Body of pancreas (tissue), 4 donors: ENCODE measurements around the gene CDK11B. TPM values are rescaled to one million over a fixed set of nuclear protein-coding genes. Genes with fewer than 3 reads are reported as not detected.

Source experiments
- ATAC-seq: fragments of 150-250 bp; one replicate; pipeline ENCODE4 v1.9.1; 2016
- DNase-seq, 4 donors: peaks; one replicate each; pipeline ENCODE4 v3.0.0-alpha.2; 2019
- H3K27ac ChIP-seq, 4 donors: fragments of 200-600 bp; sonication (generic); 1 replicate in 3 of 4; 2 replicates in 1 of 4; pipeline versions ENCODE4 v1.5.1 to v1.6.1; 2016 to 2019; ENCODE audit warnings: mild to moderate bottlenecking in 1 of 4, mixed read lengths in 1 of 4, moderate library complexity in 1 of 4
- H3K27me3 ChIP-seq, 2 donors: fragments of 200-600 bp; sonication (generic); one replicate each; pipeline ENCODE4 v1.6.0; 2016; ENCODE audit warnings: mild to moderate bottlenecking in 1 of 2
- H3K36me3 ChIP-seq, 2 donors: fragments of 200-600 bp; sonication (generic); replicated peaks in 1 of 2; 2 replicates each; pipeline ENCODE4 v1.5.1; 2016; ENCODE audit warnings: low read depth in 2 of 2; ENCODE audit not compliant: insufficient read depth in 1 of 2
- H3K4me1 ChIP-seq: fragments of 200-600 bp; sonication (generic); one replicate; pipeline ENCODE4 v1.6.0; 2016
- H3K4me3 ChIP-seq, 2 donors: fragments of 200-600 bp; sonication (generic); 1 replicate in 1 of 2; 2 replicates in 1 of 2; pipeline ENCODE4 v1.5.1; 2016 to 2019
- H3K9me3 ChIP-seq, 3 donors: fragments of 200-600 bp; sonication (generic); 1 replicate in 2 of 3; 2 replicates in 1 of 3; pipeline ENCODE4 v1.5.1; 2016
- POLR2A ChIP-seq, 3 donors: fragments of 450-650 bp; IDR thresholded peaks; one replicate each; pipeline ENCODE4 v1.6.1; 2016; ENCODE audit warnings: antibody characterized with exemption in 3 of 3, mild to moderate bottlenecking in 2 of 3
- WGBS, 2 donors: methylation state at CpG; one replicate each; pipeline ENCODE4 v1.1.5; 2017; 5-methylcytosine and 5-hydroxymethylcytosine counted together
- intact Hi-C: fragments of 100-400 bp; cut with DNase I; formaldehyde crosslinking; loops from one replicate; pipeline ENCODE4 v1.15.1; 2023
- total RNA-seq, 2 donors: library from RNA; depleted of rRNA; stranded (reverse); fragments of >200 nt; gene quantifications; one replicate each; pipeline ENCODE4 v1.1.0, GENCODE V29; 2016
- TF ChIP-seq, protein P1 (sequence below), 7 experiments: fragments of 450-650 bp in 4 of 7; fragments of 200-600 bp in 3 of 7; sonication (generic) in 3 of 7; IDR thresholded peaks; one replicate each; pipeline ENCODE4 v1.5.1; 2016 to 2019; ENCODE audit warnings: antibody characterized with exemption in 7 of 7

Gene CDK11B
- total RNA-seq, 2 donors from 2014 or later = 14.5 to 45.5 TPM

DNA sequence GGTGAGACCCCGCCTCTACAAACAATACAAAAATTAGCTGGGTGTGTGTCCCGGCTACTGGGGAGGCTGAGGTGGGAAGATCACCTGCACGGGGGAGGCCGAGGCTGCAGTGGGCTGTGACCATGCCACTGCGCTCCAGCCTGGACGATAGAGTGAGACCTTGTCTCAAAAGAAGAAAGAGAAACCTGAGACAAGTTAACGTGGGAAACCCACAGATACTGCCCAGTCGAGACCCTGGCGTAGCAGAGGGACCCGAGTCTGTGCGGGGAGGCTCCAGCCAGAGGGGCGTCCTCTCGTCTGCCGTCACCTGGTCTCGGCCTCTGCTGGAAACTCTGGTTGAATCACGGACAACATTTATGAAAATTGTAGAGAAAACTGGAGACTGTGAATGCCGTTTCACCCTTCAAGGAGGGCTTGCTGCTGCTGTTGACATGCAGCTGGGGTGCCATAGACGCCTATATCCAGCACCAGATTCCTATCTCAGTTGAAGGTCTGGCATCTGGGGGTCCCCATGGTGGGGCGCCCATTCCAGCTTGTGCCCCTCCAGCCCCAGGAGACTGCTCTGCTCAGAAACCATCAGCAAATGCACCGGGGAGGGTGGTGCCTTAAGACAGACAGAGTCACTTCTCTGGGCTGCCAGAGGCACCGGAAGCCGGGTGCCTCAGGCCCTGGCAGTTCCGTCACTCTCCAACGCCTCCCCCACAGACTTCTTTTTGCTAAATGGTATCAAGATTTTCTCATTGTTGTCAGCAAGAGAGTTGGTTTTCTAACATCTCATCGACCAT is 13.6 kb upstream of the CDK11B start:
- intact Hi-C loops = no loop called here
- DNase-seq (no peak), ATAC-seq (no peak)
- Histone ChIP-seq H3K4me1 (no peaks in the 10 kb centered on the region), H3K36me3 (peaks cover 0 to 4% of the 10 kb centered on the region in 2 donors), H3K4me3 (no peak overlapping the region), H3K9me3 (no peaks in the 10 kb centered on the region), H3K27me3 (no peaks in the 10 kb centered on the region), H3K27ac (no peak overlapping the region)
- no peak for TF ChIP-seq POLR2A (IDR thresholded peaks at IDR 0.05)
- TF ChIP-seq, protein P1, sequence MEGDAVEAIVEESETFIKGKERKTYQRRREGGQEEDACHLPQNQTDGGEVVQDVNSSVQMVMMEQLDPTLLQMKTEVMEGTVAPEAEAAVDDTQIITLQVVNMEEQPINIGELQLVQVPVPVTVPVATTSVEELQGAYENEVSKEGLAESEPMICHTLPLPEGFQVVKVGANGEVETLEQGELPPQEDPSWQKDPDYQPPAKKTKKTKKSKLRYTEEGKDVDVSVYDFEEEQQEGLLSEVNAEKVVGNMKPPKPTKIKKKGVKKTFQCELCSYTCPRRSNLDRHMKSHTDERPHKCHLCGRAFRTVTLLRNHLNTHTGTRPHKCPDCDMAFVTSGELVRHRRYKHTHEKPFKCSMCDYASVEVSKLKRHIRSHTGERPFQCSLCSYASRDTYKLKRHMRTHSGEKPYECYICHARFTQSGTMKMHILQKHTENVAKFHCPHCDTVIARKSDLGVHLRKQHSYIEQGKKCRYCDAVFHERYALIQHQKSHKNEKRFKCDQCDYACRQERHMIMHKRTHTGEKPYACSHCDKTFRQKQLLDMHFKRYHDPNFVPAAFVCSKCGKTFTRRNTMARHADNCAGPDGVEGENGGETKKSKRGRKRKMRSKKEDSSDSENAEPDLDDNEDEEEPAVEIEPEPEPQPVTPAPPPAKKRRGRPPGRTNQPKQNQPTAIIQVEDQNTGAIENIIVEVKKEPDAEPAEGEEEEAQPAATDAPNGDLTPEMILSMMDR (IDR thresholded peaks at IDR 0.05) = no peak
- 90 to 92% methylated on average over 19 to 24 of the region's 25 CpGs for WGBS, 2 donors

- no peaks in the 10 kb centered on the region for H3K27me3 ChIP-seq
- H3K36me3 ChIP-seq = peaks cover 0 to 5% of the 10 kb centered on the region in 2 donors
- intact Hi-C loops = no loop called here
- H3K27ac ChIP-seq = no peak overlapping the region
- no peak for ATAC-seq
- H3K9me3 ChIP-seq = no peaks in the 10 kb centered on the region
- no peak for TF ChIP-seq POLR2A (IDR thresholded peaks at IDR 0.05)
- TF ChIP-seq, protein P1 (IDR thresholded peaks at IDR 0.05) = no peak
- H3K4me1 ChIP-seq = no peaks in the 10 kb centered on the region
- 80 to 84% methylated on average over 21 to 27 of the region's 27 CpGs for WGBS, 2 donors
- H3K4me3 ChIP-seq = no peak overlapping the region
- DNase-seq = no peak
These were observed 12.7 kb upstream of the CDK11B start for GRCh38 chr1:1671365-1672119.

GRCh38 chr1:1670866-1671265 is 12.1 kb upstream of the CDK11B start:
- TF ChIP-seq POLR2A (IDR thresholded peaks at IDR 0.05) = no peak
- TF ChIP-seq, protein P1 (IDR thresholded peaks at IDR 0.05) = no peak
- Histone ChIP-seq H3K27me3 (no peaks in the 10 kb centered on the region), H3K4me3 (no peak overlapping the region), H3K9me3 (no peaks in the 10 kb centered on the region), H3K4me1 (no peaks in the 10 kb centered on the region), H3K27ac (no peak overlapping the region), H3K36me3 (peaks cover 0 to 10% of the 10 kb centered on the region in 2 donors)
- DNase-seq = no peak
- WGBS, 2 donors = 93 to 96% methylated on average over 11 to 24 of the region's 24 CpGs
- intact Hi-C loops = no loop called here
- no peak for ATAC-seq

- H3K9me3 ChIP-seq = no peaks in the 10 kb centered on the region
- no peak overlapping the region for H3K4me3 ChIP-seq
- DNase-seq (peak in 1 of 4 donors; percentile 5), ATAC-seq (no peak)
- intact Hi-C loops = no loop called here
- 91% methylated on average over 29 to 43 of the region's 43 CpGs for WGBS, 2 donors
- H3K27ac ChIP-seq = no peak overlapping the region
- peaks cover 6% of the 10 kb centered on the region for H3K4me1 ChIP-seq
- TF ChIP-seq, protein P1 (IDR thresholded peaks at IDR 0.05) = no peak
- TF ChIP-seq POLR2A (IDR thresholded peaks at IDR 0.05) = no peak
- peaks cover 0 to 15% of the 10 kb centered on the region in 2 donors for H3K36me3 ChIP-seq
- no peaks in the 10 kb centered on the region for H3K27me3 ChIP-seq
These were observed 10.9 kb upstream of the CDK11B start for GRCh38 chr1:1669468-1670440.
